Suppressor macrophage treated with lipopolysaccharide for 4 hours (primary cell): Measurements from ENCODE around the gene ACSS2.

Experiments
- DNase-seq: peaks from one replicate; pipeline ENCODE4 v3.0.0-alpha.2; 2020

The ACSS2 gene

GRCh38 chr20:34951252-34951651 lies 74.8 kb downstream of the ACSS2 start:
- DNase-seq: no peak

GRCh38 chr20:34951652-34952051 lies 75.2 kb downstream of the ACSS2 start:
- DNase-seq: no peak

GRCh38 chr20:34952671-34953070 lies 76.3 kb downstream of the ACSS2 start:
- no peak for DNase-seq

- DNase-seq: no peak
These were observed 77.5 kb downstream of the ACSS2 start for GRCh38 chr20:34953960-34954359.

GRCh38 chr20:34954904-34955230 lies 78.5 kb downstream of the ACSS2 start:
- DNase-seq: peak; percentile 58

GRCh38 chr20:34955231-34956040 lies 79.0 kb downstream of the ACSS2 start, which contains the start of the genes GSS and MYH7B:
Gene GSS, minus strand, starts transcription at chr20:34955806. Its CDS starts 3,954 bp downstream, at chr20:34951852.
Gene MYH7B, plus strand, starts transcription at chr20:34955868. Its CDS starts 22,138 bp downstream, at chr20:34978006.
- peak; percentile 98 for DNase-seq

GRCh38 chr20:34956041-34956458 lies 79.6 kb downstream of the ACSS2 start:
- no peak for DNase-seq

GRCh38 chr20:34956751-34957472 lies 80.5 kb downstream of the ACSS2 start:
- DNase-seq: no peak

- no peak for DNase-seq
These were observed 88.1 kb downstream of the ACSS2 start for GRCh38 chr20:34964486-34964885.

GRCh38 chr20:34965051-34965450 lies 88.6 kb downstream of the ACSS2 start:
- DNase-seq: no peak

GRCh38 chr20:34967421-34967820 lies 91.0 kb downstream of the ACSS2 start:
- DNase-seq: no peak

- DNase-seq: no peak
These were observed 91.8 kb downstream of the ACSS2 start for GRCh38 chr20:34968042-34968775.

- no peak for DNase-seq
These were observed 93.9 kb downstream of the ACSS2 start for GRCh38 chr20:34970193-34970840.

GRCh38 chr20:34970846-34971560 lies 94.6 kb downstream of the ACSS2 start:
- no peak for DNase-seq

GRCh38 chr20:34971561-34972235 lies 95.3 kb downstream of the ACSS2 start:
- DNase-seq: no peak

GRCh38 chr20:34974246-34974645 lies 97.8 kb downstream of the ACSS2 start:
- no peak for DNase-seq

- DNase-seq: no peak
These were observed 99.9 kb downstream of the ACSS2 start for GRCh38 chr20:34976286-34976685.
